Neural cell (in vitro differentiated cells): Measurements from ENCODE around the gene COG8.

Experiments
- CTCF ChIP-seq: fragments of 450-650 bp; IDR thresholded peaks from 2 replicates; pipeline ENCODE4 v1.5.1; 2014; ENCODE audit warnings: antibody characterized with exemption, mild to moderate bottlenecking, moderate library complexity; ENCODE audit not compliant: poor library complexity, severe bottlenecking
- TAF1 ChIP-seq: IDR thresholded peaks from 2 replicates; pipeline ENCODE4 v1.6.1; 2012; ENCODE audit warnings: low read depth

- TF ChIP-seq CTCF (no peak), TAF1 (no peak)
Measured at GRCh38 chr16:69371564-69371963, 32.2 kb upstream of the COG8 start.
